ACC112 (cell line): ENCODE measurements around the gene USB1.
"Not testable (repeated sequence)": the region's sequence is repeated elsewhere in the genome, so short reads cannot be mapped to it uniquely, and the experiment has no call there.

Experiments
- H2AFZ ChIP-seq: fragments of 200-600 bp; sonication (generic); one replicate; pipeline ENCODE4 v1.6.0; 2017; ENCODE audit warnings: antibody characterized with exemption, low read length; ENCODE audit not compliant: unreplicated experiment
- H3K27ac ChIP-seq: fragments of 200-600 bp; sonication (generic); 2 replicates; pipeline ENCODE4 v1.5.1; 2014; ENCODE audit warnings: low read depth, mild to moderate bottlenecking, antibody characterized with exemption, low read length, moderate library complexity
- H3K27me3 ChIP-seq: fragments of 200-600 bp; sonication (generic); 2 replicates; pipeline ENCODE4 v1.6.1; 2014; ENCODE audit warnings: mild to moderate bottlenecking, antibody characterized with exemption, low read length, moderate library complexity, mixed read lengths; ENCODE audit not compliant: insufficient read depth
- H3K36me3 ChIP-seq: fragments of 200-600 bp; sonication (generic); 2 replicates; pipeline ENCODE4 v1.6.1; 2016; ENCODE audit warnings: mild to moderate bottlenecking, antibody characterized with exemption, low read length, moderate library complexity, mixed read lengths; ENCODE audit not compliant: insufficient read depth
- H3K4me1 ChIP-seq: fragments of 200-600 bp; sonication (generic); one replicate; pipeline ENCODE4 v1.6.1; 2016; ENCODE audit warnings: low read length, mixed read lengths; ENCODE audit not compliant: insufficient read depth, unreplicated experiment, control insufficient read depth
- H3K4me3 ChIP-seq: fragments of 200-600 bp; sonication (generic); 2 replicates; pipeline ENCODE4 v1.5.1; 2014; ENCODE audit warnings: mild to moderate bottlenecking, low read depth, low read length
- H3K79me2 ChIP-seq: fragments of 200-600 bp; sonication (generic); one replicate; pipeline ENCODE4 v1.6.0; 2016; ENCODE audit warnings: low read length; ENCODE audit not compliant: control insufficient read depth, unreplicated experiment, insufficient read depth

USB1 gene

DNA sequence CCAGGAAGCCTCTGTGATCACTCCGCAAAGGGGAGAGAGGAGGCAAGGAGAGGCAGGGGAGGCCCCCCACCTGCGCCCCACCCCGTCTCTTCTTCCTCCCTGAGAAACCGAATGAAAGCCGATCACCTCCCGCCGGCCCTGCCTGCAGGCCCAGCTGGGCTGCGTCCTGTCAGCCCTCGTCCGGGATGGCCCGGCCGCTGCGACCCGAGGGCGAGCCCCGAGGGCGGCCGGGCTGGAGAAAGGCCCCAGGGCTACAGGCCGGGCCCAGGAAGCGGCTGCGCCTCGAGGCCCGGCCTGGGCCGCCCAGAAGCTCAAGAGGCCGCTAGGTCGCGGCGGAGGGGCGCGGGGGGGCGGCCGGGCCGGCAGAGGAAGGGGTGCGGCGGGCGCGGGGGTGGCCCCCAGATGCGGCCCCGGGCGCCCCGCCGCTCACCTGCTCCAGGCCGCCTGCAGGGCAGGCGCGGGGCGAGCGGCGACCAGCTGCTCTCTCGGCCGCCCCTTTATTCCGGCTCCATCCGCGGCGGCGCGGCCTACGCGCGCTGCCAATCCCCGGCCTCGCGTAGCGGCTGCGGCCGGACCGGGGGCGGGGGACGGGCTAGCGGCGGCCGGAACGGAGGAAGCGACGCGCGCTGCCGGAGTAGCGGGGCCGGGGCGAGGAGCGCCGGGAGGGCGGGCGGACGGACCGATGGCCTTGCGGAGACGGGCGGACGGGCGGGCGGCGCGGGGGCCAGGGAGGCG, 1.1 kb upstream of the USB1 start, which contains the start of gene ZNF319:
ZNF319 (minus strand) TSS at position 702 of the 735 bp plus-strand sequence. CDS start 2,407 bp downstream, outside the sequence.
- Histone ChIP-seq H3K27ac (peak within 1 kb of the TSS; percentile 20; the same call in 1 of the 2 replicates), H3K79me2 (peaks cover 32% of the 10 kb centered on the region), H3K4me1 (peaks cover 40% of the 10 kb centered on the region), H2AFZ (peak within 1 kb of the TSS; percentile 85), H3K27me3 (no peaks in the 10 kb centered on the region), H3K4me3 (peak within 1 kb of the TSS; percentile 94), H3K36me3 (peaks cover 2% of the 10 kb centered on the region; the same call in 1 of the 2 replicates)

- H3K36me3 ChIP-seq = peaks cover 10% of the 10 kb centered on the region
Observed at GRCh38 chr16:58001781-58002415, 691 bp downstream of the USB1 start.

DNA sequence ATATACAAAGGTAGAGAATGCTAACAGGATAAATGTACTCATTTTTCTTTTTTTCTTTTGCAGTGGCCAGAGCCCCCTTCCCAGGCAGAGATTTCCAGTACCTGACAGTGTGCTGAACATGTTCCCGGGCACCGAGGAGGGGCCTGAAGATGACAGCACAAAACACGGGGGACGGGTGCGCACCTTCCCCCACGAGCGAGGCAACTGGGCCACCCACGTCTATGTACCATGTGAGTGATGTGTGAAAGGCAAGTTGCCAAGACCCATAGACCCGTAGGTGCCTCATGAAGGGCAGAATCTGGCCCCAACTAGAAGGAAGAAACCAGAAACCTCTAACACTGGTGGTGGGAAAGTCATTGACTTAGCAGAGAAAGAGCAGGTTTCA, 1.2 kb downstream of the USB1 start:
- Histone ChIP-seq H3K4me3 (peak overlapping the region; percentile 94), H3K27me3 (no peaks in the 10 kb centered on the region), H3K4me1 (peaks cover 40% of the 10 kb centered on the region), H2AFZ (no peak overlapping the region), H3K79me2 (peaks cover 32% of the 10 kb centered on the region), H3K36me3 (peaks cover 12% of the 10 kb centered on the region), H3K27ac (no peak overlapping the region)

More at GRCh38 chr16:58001781-58002415, 691 bp downstream of the USB1 start:
- Histone ChIP-seq H3K27ac (no peak overlapping the region), H3K4me1 (peaks cover 40% of the 10 kb centered on the region), H3K79me2 (peaks cover 34% of the 10 kb centered on the region), H2AFZ (no peak overlapping the region), H3K4me3 (peak overlapping the region; percentile 94), H3K27me3 (no peaks in the 10 kb centered on the region)

- Histone ChIP-seq H3K79me2 (peaks cover 32% of the 10 kb centered on the region), H3K36me3 (peaks cover 13% of the 10 kb centered on the region; the same call in 1 of the 2 replicates), H3K4me3 (no peak overlapping the region), H3K27me3 (no peaks in the 10 kb centered on the region), H2AFZ (no peak overlapping the region), H3K4me1 (peaks cover 39% of the 10 kb centered on the region), H3K27ac (no peak overlapping the region)
Observed at GRCh38 chr16:58002936-58003335, 1.7 kb downstream of the USB1 start.

- H3K36me3 ChIP-seq = peaks cover 14% of the 10 kb centered on the region; the same call in 1 of the 2 replicates
- H3K4me1 ChIP-seq = peaks cover 28% of the 10 kb centered on the region
- H3K27me3 ChIP-seq, H2AFZ ChIP-seq: not testable (repeated sequence)
- peak overlapping the region; percentile 23; the same call in 1 of the 2 replicates for H3K27ac ChIP-seq
- H3K79me2 ChIP-seq = peaks cover 21% of the 10 kb centered on the region
- 0 out of 2 replicates have a peak overlapping the region, but pooled peaks have one; percentile 25 for H3K4me3 ChIP-seq
Observed at GRCh38 chr16:58004736-58005135, 3.5 kb downstream of the USB1 start.

GRCh38 chr16:58009856-58010416, 8.7 kb downstream of the USB1 start:
- Histone ChIP-seq H3K27ac (no peak overlapping the region), H2AFZ (no peak overlapping the region), H3K36me3 (peaks cover 32% of the 10 kb centered on the region), H3K4me1 (peaks cover 13% of the 10 kb centered on the region), H3K4me3 (no peak overlapping the region), H3K79me2 (peaks cover 9% of the 10 kb centered on the region), H3K27me3 (no peaks in the 10 kb centered on the region)

GRCh38 chr16:58010886-58011285, 9.7 kb downstream of the USB1 start:
- peaks cover 30% of the 10 kb centered on the region for H3K36me3 ChIP-seq

GRCh38 chr16:58011652-58012051, 10.4 kb downstream of the USB1 start:
- peaks cover 26% of the 10 kb centered on the region for H3K36me3 ChIP-seq
- H2AFZ ChIP-seq = no peak overlapping the region
- no peak overlapping the region for H3K4me3 ChIP-seq
- H3K4me1 ChIP-seq = peaks cover 12% of the 10 kb centered on the region
- no peaks in the 10 kb centered on the region for H3K27me3 ChIP-seq
- peaks cover 6% of the 10 kb centered on the region for H3K79me2 ChIP-seq
- peak overlapping the region; percentile 3; the same call in 1 of the 2 replicates for H3K27ac ChIP-seq

More at GRCh38 chr16:58010886-58011285, 9.7 kb downstream of the USB1 start:
- H3K27me3 ChIP-seq = no peaks in the 10 kb centered on the region
- H3K79me2 ChIP-seq = peaks cover 9% of the 10 kb centered on the region
- H3K4me3 ChIP-seq = no peak overlapping the region
- no peak overlapping the region for H2AFZ ChIP-seq
- H3K4me1 ChIP-seq = peaks cover 12% of the 10 kb centered on the region
- no peak overlapping the region for H3K27ac ChIP-seq

DNA sequence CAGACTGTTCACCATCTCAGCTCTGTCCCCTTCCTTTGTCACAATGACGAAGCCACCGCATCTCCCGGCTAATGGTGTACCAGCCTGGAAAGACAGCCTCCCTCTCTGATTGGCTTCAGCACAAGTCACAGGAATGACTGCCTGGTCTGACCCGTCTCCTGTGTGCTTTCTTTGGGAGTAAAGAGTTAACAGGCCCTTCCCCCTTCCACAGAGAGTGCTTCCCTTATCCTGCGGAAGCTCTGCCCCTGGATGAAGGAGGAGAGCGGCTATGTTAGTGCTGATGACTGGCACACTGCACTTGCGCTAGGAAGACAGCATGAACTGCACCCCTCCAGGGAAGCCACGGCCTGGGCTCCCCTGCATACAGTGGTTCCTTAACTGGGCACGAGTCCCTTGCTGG, 11.3 kb downstream of the USB1 start:
- no peak overlapping the region for H2AFZ ChIP-seq
- no peak overlapping the region for H3K27ac ChIP-seq
- H3K79me2 ChIP-seq = peaks cover 2% of the 10 kb centered on the region
- H3K4me1 ChIP-seq = peaks cover 12% of the 10 kb centered on the region
- H3K4me3 ChIP-seq = no peak overlapping the region
- no peaks in the 10 kb centered on the region for H3K27me3 ChIP-seq
- H3K36me3 ChIP-seq = peaks cover 20% of the 10 kb centered on the region

GRCh38 chr16:58013201-58013956, 12.2 kb downstream of the USB1 start:
- Histone ChIP-seq H3K36me3 (peaks cover 18% of the 10 kb centered on the region; the same call in 1 of the 2 replicates), H3K27ac (no peak overlapping the region), H2AFZ (no peak overlapping the region), H3K4me3 (no peak overlapping the region), H3K27me3 (no peaks in the 10 kb centered on the region), H3K4me1 (peaks cover 12% of the 10 kb centered on the region), H3K79me2 (no peaks in the 10 kb centered on the region)
